WTC11 (cell line): ENCODE results near the gene AKAIN1. TPM values are rescaled to one million over a fixed set of nuclear protein-coding genes. Genes with fewer than 3 reads are reported as not detected.

Source experiments
- ATAC-seq: fragments of 200-7000 bp; cut with Tn5 transposase; 2 replicates; pipeline ENCODE4 v1.10.0; 2021; ENCODE audit warnings: mild to moderate bottlenecking, moderate library complexity
- CTCF ChIA-PET: fragments of 300-600 bp; sonication (Branson Sonifier 250); formaldehyde crosslinking; loops from one replicate; lab custom pipeline; 2021; ENCODE audit warnings: antibody characterized with exemption; lab: Charles Lee
- POLR2A ChIA-PET: fragments of 350-600 bp; sonication (Branson Sonifier 250); formaldehyde crosslinking; loops from one replicate; lab custom pipeline; 2021; ENCODE audit warnings: antibody characterized with exemption; lab: Charles Lee
- DNase-seq: peaks from one replicate; pipeline ENCODE4 v3.0.0; 2021; ENCODE audit warnings: low spot score
- H3K27ac Mint-ChIP-seq: 2 replicates; pipeline ENCODE4 v1.8.0; 2021; ENCODE audit warnings: mixed read lengths
- H3K27me3 Mint-ChIP-seq: 2 replicates; pipeline ENCODE4 v1.8.0; 2021; ENCODE audit warnings: low read depth, mild to moderate bottlenecking, moderate library complexity, mixed read lengths
- H3K36me3 Mint-ChIP-seq: 2 replicates; pipeline ENCODE4 v1.8.0; 2021; ENCODE audit warnings: mixed read lengths
- H3K4me1 Mint-ChIP-seq: 2 replicates; pipeline ENCODE4 v1.8.0; 2022; ENCODE audit warnings: mixed read lengths
- H3K4me3 Mint-ChIP-seq: 2 replicates; pipeline ENCODE4 v1.8.0; 2021; ENCODE audit warnings: mild to moderate bottlenecking, moderate library complexity, mixed read lengths
- H3K9me3 Mint-ChIP-seq: 2 replicates; pipeline ENCODE4 v1.8.0; 2021; ENCODE audit warnings: mixed read lengths
- ATF1 ChIP-seq: sonication (generic); formaldehyde crosslinking; IDR thresholded peaks from 2 replicates; pipeline ENCODE4 v1.8.1; 2023; ENCODE audit warnings: mild to moderate bottlenecking, moderate library complexity, missing genetic modification reagents
- CREM ChIP-seq: sonication (generic); formaldehyde crosslinking; IDR thresholded peaks from 2 replicates; pipeline ENCODE4 v1.8.1; 2022; ENCODE audit warnings: mild to moderate bottlenecking, missing genetic modification reagents, moderate library complexity
- ELF4 ChIP-seq: sonication (generic); formaldehyde crosslinking; IDR thresholded peaks from 2 replicates; pipeline ENCODE4 v1.8.1; 2022; ENCODE audit warnings: low read depth, mild to moderate bottlenecking, moderate library complexity, missing genetic modification reagents
- ESRRA ChIP-seq: sonication (generic); formaldehyde crosslinking; IDR thresholded peaks from 2 replicates; pipeline ENCODE4 v1.8.1; 2022; ENCODE audit warnings: mild to moderate bottlenecking, missing genetic modification reagents, borderline replicate concordance
- ETV6 ChIP-seq: sonication (generic); formaldehyde crosslinking; IDR thresholded peaks from 2 replicates; pipeline ENCODE4 v1.8.1; 2022; ENCODE audit warnings: mild to moderate bottlenecking, missing genetic modification reagents
- FOXK1 ChIP-seq: sonication (generic); formaldehyde crosslinking; IDR thresholded peaks from 2 replicates; pipeline ENCODE4 v1.8.0; 2022; ENCODE audit warnings: mild to moderate bottlenecking, moderate library complexity, missing genetic modification reagents
- IRF2 ChIP-seq: sonication (generic); formaldehyde crosslinking; IDR thresholded peaks from 2 replicates; pipeline ENCODE4 v1.8.0; 2022; ENCODE audit warnings: low read depth, missing genetic modification reagents, borderline replicate concordance
- MAX ChIP-seq: sonication (generic); formaldehyde crosslinking; IDR thresholded peaks from 2 replicates; pipeline ENCODE4 v1.8.0; 2022; ENCODE audit warnings: mild to moderate bottlenecking, missing genetic modification reagents
- PRRX2 ChIP-seq: fragments of 250-450 bp; sonication (Bioruptor Pico); IDR thresholded peaks from 2 replicates; pipeline ENCODE4 v1.8.0; 2021; ENCODE audit warnings: mild to moderate bottlenecking
- SP1 ChIP-seq: sonication (generic); formaldehyde crosslinking; conservative IDR thresholded peaks from 2 replicates; pipeline ENCODE4 v1.8.1; 2022; ENCODE audit warnings: missing genetic modification reagents
- TCF7 ChIP-seq: sonication (generic); formaldehyde crosslinking; IDR thresholded peaks from 2 replicates; pipeline ENCODE4 v1.8.0; 2022; ENCODE audit warnings: mild to moderate bottlenecking, low read depth, missing genetic modification reagents, moderate library complexity
- TP53 ChIP-seq: sonication (generic); formaldehyde crosslinking; IDR thresholded peaks from 2 replicates; pipeline ENCODE4 v1.8.1; 2023; ENCODE audit warnings: mild to moderate bottlenecking, missing genetic modification reagents
- ZNF219 ChIP-seq: sonication (generic); formaldehyde crosslinking; IDR thresholded peaks from 2 replicates; pipeline ENCODE4 v1.8.0; 2023; ENCODE audit warnings: missing genetic modification reagents, mild to moderate bottlenecking, borderline replicate concordance
- ZNF232 ChIP-seq: sonication (generic); formaldehyde crosslinking; IDR thresholded peaks from 2 replicates; pipeline ENCODE4 v1.8.0; 2022; ENCODE audit warnings: mild to moderate bottlenecking, missing genetic modification reagents
- ZNF512 ChIP-seq: sonication (generic); formaldehyde crosslinking; IDR thresholded peaks from 2 replicates; pipeline ENCODE4 v1.8.1; 2022; ENCODE audit warnings: missing genetic modification reagents, borderline replicate concordance
- ZNF671 ChIP-seq: fragments of 250-450 bp; sonication (Bioruptor Pico); IDR thresholded peaks from 2 replicates; pipeline ENCODE4 v1.8.0; 2021; ENCODE audit warnings: mild to moderate bottlenecking
- total RNA-seq: library from RNA; stranded (reverse); gene quantifications from 3 replicates; pipeline ENCODE4 v1.2.3, GENCODE V29; 2021
- TF ChIP-seq, protein P1 (sequence below): sonication (generic); formaldehyde crosslinking; IDR thresholded peaks from 2 replicates; pipeline ENCODE4 v1.8.1; 2023; ENCODE audit warnings: mild to moderate bottlenecking, missing genetic modification reagents
- TF ChIP-seq, protein P2 (sequence below): sonication (generic); formaldehyde crosslinking; IDR thresholded peaks from 2 replicates; pipeline ENCODE4 v1.8.1; 2022; ENCODE audit warnings: low read depth, mild to moderate bottlenecking, moderate library complexity, missing genetic modification reagents, borderline replicate concordance
- TF ChIP-seq, protein P3 (sequence below): fragments of 250-450 bp; sonication (Bioruptor Pico); IDR thresholded peaks from 2 replicates; pipeline ENCODE4 v1.9.0; 2021; ENCODE audit warnings: moderate library complexity, mild to moderate bottlenecking, inconsistent platforms, borderline replicate concordance
- TF ChIP-seq, protein P4 (sequence below): sonication (generic); formaldehyde crosslinking; IDR thresholded peaks from 2 replicates; pipeline ENCODE4 v1.8.0; 2023; ENCODE audit warnings: mild to moderate bottlenecking, missing genetic modification reagents
- TF ChIP-seq, protein P5 (sequence below): fragments of 250-450 bp; sonication (Bioruptor Pico); conservative IDR thresholded peaks from 2 replicates; pipeline ENCODE4 v1.9.0; 2021; ENCODE audit warnings: mild to moderate bottlenecking

Gene AKAIN1
- total RNA-seq, 1 experiment from 2014 or later, result not detected

DNA sequence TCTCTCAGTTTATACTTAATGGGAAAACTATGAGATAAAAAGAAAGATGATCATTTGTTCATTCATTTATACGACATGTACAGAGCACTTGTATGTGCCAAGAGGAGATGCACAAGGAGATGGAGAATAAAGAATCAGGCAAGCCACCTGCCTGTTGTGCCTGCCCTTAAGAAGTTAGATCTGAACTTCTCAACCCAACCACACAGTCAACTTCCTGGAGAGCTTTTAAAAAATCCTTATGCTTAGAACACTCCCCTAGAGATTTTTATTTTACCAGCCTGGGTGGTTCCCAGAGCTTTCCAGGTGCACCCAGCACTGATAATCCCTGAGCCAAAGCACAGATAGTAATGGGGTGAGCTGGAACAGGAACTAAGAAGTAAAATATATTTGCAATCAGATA lies 18.5 kb downstream of the AKAIN1 start (continued):
- TF ChIP-seq, protein P1, sequence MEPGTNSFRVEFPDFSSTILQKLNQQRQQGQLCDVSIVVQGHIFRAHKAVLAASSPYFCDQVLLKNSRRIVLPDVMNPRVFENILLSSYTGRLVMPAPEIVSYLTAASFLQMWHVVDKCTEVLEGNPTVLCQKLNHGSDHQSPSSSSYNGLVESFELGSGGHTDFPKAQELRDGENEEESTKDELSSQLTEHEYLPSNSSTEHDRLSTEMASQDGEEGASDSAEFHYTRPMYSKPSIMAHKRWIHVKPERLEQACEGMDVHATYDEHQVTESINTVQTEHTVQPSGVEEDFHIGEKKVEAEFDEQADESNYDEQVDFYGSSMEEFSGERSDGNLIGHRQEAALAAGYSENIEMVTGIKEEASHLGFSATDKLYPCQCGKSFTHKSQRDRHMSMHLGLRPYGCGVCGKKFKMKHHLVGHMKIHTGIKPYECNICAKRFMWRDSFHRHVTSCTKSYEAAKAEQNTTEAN, result no peak

- POLR2A ChIA-PET, result no interaction called here
- Mint-ChIP-seq H3K4me3 (no peak overlapping the region), H3K4me1 (0 out of 2 replicates have a peak, but pooled peaks cover 4% of the 10 kb centered on the region), H3K27me3 (no peaks in the 10 kb centered on the region), H3K9me3 (peaks cover 11% of the 10 kb centered on the region), H3K27ac (no peak overlapping the region), H3K36me3 (no peaks in the 10 kb centered on the region)
- CTCF ChIA-PET, result no interaction called here
- TF ChIP-seq FOXK1 (CRISPR knock-in tag) (no peak), ZNF671 (CRISPR knock-in tag) (no peak), ETV6 (no peak), ESRRA (CRISPR knock-in tag) (no peak), TP53 (no peak), ZNF512 (CRISPR knock-in tag) (no peak), MAX (CRISPR knock-in tag) (no peak), ZNF232 (CRISPR knock-in tag) (no peak), ELF4 (CRISPR knock-in tag) (no peak), ZNF219 (CRISPR knock-in tag) (no peak), TCF7 (CRISPR knock-in tag) (no peak)
- TF ChIP-seq, protein P2, sequence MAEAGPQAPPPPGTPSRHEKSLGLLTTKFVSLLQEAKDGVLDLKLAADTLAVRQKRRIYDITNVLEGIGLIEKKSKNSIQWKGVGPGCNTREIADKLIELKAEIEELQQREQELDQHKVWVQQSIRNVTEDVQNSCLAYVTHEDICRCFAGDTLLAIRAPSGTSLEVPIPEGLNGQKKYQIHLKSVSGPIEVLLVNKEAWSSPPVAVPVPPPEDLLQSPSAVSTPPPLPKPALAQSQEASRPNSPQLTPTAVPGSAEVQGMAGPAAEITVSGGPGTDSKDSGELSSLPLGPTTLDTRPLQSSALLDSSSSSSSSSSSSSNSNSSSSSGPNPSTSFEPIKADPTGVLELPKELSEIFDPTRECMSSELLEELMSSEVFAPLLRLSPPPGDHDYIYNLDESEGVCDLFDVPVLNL (CRISPR knock-in tag), result no peak
- TF ChIP-seq, protein P3, sequence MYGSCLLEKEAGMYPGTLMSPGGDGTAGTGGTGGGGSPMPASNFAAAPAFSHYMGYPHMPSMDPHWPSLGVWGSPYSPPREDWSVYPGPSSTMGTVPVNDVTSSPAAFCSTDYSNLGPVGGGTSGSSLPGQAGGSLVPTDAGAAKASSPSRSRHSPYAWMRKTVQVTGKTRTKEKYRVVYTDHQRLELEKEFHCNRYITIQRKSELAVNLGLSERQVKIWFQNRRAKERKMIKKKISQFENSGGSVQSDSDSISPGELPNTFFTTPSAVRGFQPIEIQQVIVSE (CRISPR knock-in tag), result no peak
- DNase-seq (no peak), ATAC-seq (no peak)
Observed at GRCh38 chr18:5175378-5175777, 21.7 kb downstream of the AKAIN1 start.

- Mint-ChIP-seq H3K27ac (no peak overlapping the region), H3K36me3 (no peaks in the 10 kb centered on the region), H3K27me3 (no peaks in the 10 kb centered on the region), H3K9me3 (peaks cover 11% of the 10 kb centered on the region), H3K4me3 (no peak overlapping the region)
- DNase-seq (no peak), ATAC-seq (no peak)
- CTCF ChIA-PET, result no interaction called here
- POLR2A ChIA-PET, result no interaction called here
- no peak for TF ChIP-seq IRF2
- no peak for TF ChIP-seq CREM
- TF ChIP-seq ZNF219 (CRISPR knock-in tag), result no peak
- TF ChIP-seq SP1 (CRISPR knock-in tag), result no peak
- no peak for TF ChIP-seq ATF1 (CRISPR knock-in tag)
- no peak for TF ChIP-seq FOXK1 (CRISPR knock-in tag)
- TF ChIP-seq, protein P4, sequence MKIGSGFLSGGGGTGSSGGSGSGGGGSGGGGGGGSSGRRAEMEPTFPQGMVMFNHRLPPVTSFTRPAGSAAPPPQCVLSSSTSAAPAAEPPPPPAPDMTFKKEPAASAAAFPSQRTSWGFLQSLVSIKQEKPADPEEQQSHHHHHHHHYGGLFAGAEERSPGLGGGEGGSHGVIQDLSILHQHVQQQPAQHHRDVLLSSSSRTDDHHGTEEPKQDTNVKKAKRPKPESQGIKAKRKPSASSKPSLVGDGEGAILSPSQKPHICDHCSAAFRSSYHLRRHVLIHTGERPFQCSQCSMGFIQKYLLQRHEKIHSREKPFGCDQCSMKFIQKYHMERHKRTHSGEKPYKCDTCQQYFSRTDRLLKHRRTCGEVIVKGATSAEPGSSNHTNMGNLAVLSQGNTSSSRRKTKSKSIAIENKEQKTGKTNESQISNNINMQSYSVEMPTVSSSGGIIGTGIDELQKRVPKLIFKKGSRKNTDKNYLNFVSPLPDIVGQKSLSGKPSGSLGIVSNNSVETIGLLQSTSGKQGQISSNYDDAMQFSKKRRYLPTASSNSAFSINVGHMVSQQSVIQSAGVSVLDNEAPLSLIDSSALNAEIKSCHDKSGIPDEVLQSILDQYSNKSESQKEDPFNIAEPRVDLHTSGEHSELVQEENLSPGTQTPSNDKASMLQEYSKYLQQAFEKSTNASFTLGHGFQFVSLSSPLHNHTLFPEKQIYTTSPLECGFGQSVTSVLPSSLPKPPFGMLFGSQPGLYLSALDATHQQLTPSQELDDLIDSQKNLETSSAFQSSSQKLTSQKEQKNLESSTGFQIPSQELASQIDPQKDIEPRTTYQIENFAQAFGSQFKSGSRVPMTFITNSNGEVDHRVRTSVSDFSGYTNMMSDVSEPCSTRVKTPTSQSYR (CRISPR knock-in tag), result no peak
- TF ChIP-seq PRRX2 (CRISPR knock-in tag), result no peak
- TF ChIP-seq, protein P5, sequence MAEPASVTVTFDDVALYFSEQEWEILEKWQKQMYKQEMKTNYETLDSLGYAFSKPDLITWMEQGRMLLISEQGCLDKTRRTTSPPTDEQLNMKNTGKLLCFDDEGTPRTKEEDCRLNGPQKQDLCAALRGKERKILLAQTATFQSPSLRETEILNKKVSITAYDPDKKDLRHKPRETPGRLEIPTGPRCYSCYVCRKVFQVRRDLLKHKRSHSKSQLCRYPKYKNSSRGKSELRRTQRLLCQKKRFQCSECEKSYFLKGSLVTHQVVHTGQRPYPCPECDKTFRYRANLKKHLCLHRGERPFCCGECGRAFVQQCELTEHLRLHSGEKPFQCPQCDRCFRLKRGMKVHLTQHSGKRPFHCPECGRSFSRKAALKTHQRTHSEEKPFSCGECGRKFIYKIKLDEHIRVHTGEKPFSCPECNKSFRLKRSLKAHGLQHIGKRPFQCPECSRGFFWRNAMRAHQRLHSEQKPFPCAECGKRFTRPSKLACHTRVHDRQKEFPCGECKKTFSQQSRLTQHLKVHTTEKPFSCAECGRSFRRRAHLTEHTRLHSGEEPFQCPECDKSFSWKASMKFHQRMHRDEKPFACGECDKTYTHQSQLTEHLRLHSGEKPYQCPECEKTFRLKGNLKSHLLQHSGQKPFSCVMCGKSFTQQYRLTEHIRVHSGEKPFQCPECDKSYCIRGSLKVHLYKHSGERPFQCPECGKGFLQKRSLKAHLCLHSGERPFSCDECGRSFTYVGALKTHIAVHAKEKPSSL (CRISPR knock-in tag), result no peak
- TF ChIP-seq, all 79 proteins: peak for 0
- H3K4me1 Mint-ChIP-seq, result no peaks in the 10 kb centered on the region
Observed at GRCh38 chr18:5173646-5174045, 23.4 kb downstream of the AKAIN1 start.
